ENCODE results near the gene GFRA4. TPM values are rescaled to one million over a fixed set of nuclear protein-coding genes. Genes with fewer than 3 reads are reported as not detected.

GFRA4 gene
- total RNA-seq, 1 experiment from 2014 or later = not detected

DNA sequence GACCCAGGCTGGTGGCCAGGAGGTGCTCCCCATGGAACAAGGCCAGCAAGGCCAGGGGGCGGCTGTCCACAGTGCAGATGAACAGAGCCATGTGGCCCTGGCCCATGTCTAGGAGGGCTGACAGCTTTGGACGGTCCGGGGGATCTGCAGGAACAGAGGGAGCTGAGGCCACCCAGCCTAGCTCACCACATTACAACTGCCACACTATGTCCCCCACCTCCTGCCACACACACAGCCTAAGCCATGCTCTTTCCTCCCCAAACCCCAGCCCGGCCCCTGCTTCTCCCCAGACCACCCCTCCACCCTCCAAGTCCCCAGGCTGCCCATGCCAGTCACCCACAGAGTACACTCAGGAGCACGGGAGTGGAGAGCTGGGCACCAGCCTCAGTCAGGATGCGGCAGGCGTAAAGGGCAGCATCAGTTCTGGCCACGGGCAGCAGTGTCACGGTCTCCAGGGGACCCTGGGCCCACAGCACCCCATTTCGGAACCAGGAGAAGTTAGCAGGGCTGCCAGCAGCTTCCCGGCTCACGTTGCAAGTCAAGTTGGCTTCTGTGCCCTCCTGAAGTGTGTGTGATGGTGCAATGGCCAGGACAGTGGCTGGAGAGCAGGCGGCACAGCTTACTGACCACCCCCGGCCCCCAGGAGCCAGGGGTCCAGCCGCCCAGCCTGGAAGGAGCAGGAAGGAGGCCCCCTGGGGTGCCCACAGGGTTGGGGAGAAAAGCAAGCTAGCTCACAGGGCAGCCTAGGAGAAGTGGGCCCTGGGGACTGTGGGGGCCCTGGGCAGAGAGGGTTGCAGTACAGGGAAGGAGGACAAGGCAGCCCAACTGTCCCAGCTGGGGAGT lies 33.8 kb upstream of the GFRA4 start:
- DNase-seq (ENCODE audit: low read depth) = no peak
- in situ Hi-C loops (cut with HindIII; ENCODE audit: low pct_unique_long_range_greater_than_20kb, low sequenced_read_pairs) = no loop called here

DNA sequence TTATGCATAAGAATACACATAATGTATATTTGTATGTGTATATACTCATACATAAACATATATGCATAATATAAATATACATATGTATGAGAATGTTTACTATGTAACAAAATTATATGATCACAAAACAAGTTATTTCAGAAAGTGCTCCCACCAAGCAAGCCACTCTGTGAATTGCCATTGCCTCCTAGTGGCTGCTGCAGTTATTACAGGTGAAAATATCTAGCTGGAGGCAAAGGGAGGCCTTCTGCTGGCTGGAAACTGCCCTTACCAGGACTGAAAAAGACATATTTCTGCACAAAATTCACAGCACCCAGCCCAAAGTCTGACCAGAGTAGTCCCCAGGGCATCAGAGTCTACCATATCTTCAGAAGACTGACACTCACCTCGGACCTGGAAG lies 33.0 kb upstream of the GFRA4 start:
- no peak for DNase-seq (ENCODE audit: low read depth)
- in situ Hi-C loops (cut with HindIII; ENCODE audit: low pct_unique_long_range_greater_than_20kb, low sequenced_read_pairs) = no loop called here

GRCh38 chr20:3694864-3695263 lies 31.7 kb upstream of the GFRA4 start:
- in situ Hi-C loops (cut with HindIII; ENCODE audit: low pct_unique_long_range_greater_than_20kb, low sequenced_read_pairs) = no loop called here
- DNase-seq (ENCODE audit: low read depth) = no peak

- in situ Hi-C loops (cut with HindIII; ENCODE audit: low pct_unique_long_range_greater_than_20kb, low sequenced_read_pairs) = no loop called here
- no peak for DNase-seq (ENCODE audit: low read depth)
Measured at GRCh38 chr20:3693376-3693775, 30.2 kb upstream of the GFRA4 start.

GRCh38 chr20:3692706-3693294 lies 29.6 kb upstream of the GFRA4 start:
- DNase-seq (ENCODE audit: low read depth) = no peak
- in situ Hi-C loops (cut with HindIII; ENCODE audit: low pct_unique_long_range_greater_than_20kb, low sequenced_read_pairs) = no loop called here

DNA sequence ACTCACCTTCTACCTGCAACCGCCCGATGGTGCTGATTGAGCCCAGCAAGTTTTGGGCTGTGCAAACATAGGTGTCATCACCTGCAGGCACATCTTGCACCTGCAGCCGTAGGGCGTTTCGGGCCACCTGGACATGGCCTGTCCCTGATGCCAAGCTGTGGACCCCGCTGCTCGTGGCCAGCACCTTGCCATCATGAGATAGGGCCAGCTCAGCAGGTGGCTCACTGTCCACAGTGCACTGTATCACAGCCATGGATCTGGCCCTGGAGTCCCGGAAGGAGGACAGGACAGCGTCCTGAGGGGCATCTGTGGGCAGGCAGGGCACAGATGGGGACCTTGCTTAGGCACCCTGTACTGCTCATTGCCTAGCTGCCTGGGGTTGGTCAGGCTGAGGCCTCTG lies 28.7 kb upstream of the GFRA4 start:
- in situ Hi-C loops (cut with HindIII; ENCODE audit: low pct_unique_long_range_greater_than_20kb, low sequenced_read_pairs) = no loop called here
- DNase-seq (ENCODE audit: low read depth) = no peak

DNA sequence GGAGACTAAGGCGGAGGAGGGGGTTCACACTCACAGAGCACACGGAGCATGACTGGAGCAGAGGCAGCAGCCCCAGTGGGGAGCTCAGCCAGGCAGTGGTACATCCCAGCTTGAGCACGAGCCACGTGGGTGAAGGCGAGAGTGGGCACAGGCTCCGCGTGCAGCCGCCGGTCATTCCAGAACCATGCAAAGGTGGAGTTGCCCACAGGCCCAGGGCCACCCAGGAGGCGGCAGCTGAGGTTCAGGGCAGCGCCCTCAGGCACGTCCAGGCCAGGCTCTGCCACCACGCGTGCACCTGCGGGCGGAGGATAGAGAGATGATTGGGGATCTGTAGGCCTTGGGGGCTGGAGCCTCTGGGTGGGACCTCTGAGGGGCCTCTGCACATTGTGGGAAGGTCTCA lies 28.1 kb upstream of the GFRA4 start:
- DNase-seq (ENCODE audit: low read depth) = no peak
- in situ Hi-C loops (cut with HindIII; ENCODE audit: low pct_unique_long_range_greater_than_20kb, low sequenced_read_pairs) = no loop called here

DNA sequence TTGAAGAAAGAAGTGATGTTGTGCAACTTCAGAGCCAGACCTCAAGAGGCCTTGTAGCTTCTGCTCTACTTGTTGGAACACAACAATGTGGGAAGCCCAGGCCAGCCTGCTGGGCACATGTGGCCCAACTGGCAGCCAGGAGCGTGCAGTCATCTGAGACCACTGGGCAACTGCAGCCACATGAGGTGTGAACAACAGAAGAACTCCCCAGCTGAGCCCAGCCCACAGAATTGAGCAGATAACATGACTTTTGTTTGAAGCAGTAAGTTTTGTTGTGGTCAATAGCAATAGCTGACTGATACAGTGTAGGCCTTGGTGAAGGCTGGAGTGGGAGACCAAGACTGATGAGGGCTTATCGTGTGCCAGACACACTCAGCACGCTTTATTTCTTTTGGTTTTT lies 27.2 kb upstream of the GFRA4 start:
- in situ Hi-C loops (cut with HindIII; ENCODE audit: low pct_unique_long_range_greater_than_20kb, low sequenced_read_pairs) = no loop called here
- no peak for DNase-seq (ENCODE audit: low read depth)

GRCh38 chr20:3689978-3690377 lies 26.8 kb upstream of the GFRA4 start:
- in situ Hi-C loops (cut with HindIII; ENCODE audit: low pct_unique_long_range_greater_than_20kb, low sequenced_read_pairs) = no loop called here
- no peak for DNase-seq (ENCODE audit: low read depth)

- in situ Hi-C loops (cut with HindIII; ENCODE audit: low pct_unique_long_range_greater_than_20kb, low sequenced_read_pairs) = no loop called here
- no peak for DNase-seq (ENCODE audit: low read depth)
Measured at GRCh38 chr20:3687655-3688054, 24.5 kb upstream of the GFRA4 start.

- DNase-seq (ENCODE audit: low read depth) = peak; percentile 23
- in situ Hi-C loops (cut with HindIII; ENCODE audit: low pct_unique_long_range_greater_than_20kb, low sequenced_read_pairs) = no loop called here
Measured at GRCh38 chr20:3686867-3687321, 23.7 kb upstream of the GFRA4 start.

- in situ Hi-C loops (cut with HindIII; ENCODE audit: low pct_unique_long_range_greater_than_20kb, low sequenced_read_pairs) = no loop called here
Measured at GRCh38 chr20:3686421-3686820, 23.2 kb upstream of the GFRA4 start.

DNA sequence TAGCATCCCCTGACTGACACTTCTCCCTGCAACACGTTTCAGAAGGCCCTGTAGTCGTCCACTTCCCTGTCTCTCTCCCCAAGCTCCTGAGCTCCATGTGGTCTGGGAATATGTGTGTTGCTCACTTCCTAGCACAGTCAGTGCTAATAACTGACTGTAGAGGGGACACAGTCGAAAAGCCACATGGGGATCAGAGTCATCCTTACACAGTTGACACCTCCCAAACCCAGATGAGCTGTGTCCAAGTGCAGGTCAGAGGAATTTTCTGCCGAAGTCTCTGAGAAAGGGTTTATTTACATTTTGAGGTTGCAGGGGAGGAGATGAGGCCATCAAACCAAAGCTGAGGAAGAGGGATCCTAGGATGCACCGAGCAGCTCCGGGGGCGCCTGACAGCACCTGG lies 22.1 kb upstream of the GFRA4 start:
- no peak for DNase-seq (ENCODE audit: low read depth)
- in situ Hi-C loops (cut with HindIII; ENCODE audit: low pct_unique_long_range_greater_than_20kb, low sequenced_read_pairs) = no loop called here

More at GRCh38 chr20:3686421-3686820, 23.2 kb upstream of the GFRA4 start:
- DNase-seq (ENCODE audit: low read depth) = no peak

DNA sequence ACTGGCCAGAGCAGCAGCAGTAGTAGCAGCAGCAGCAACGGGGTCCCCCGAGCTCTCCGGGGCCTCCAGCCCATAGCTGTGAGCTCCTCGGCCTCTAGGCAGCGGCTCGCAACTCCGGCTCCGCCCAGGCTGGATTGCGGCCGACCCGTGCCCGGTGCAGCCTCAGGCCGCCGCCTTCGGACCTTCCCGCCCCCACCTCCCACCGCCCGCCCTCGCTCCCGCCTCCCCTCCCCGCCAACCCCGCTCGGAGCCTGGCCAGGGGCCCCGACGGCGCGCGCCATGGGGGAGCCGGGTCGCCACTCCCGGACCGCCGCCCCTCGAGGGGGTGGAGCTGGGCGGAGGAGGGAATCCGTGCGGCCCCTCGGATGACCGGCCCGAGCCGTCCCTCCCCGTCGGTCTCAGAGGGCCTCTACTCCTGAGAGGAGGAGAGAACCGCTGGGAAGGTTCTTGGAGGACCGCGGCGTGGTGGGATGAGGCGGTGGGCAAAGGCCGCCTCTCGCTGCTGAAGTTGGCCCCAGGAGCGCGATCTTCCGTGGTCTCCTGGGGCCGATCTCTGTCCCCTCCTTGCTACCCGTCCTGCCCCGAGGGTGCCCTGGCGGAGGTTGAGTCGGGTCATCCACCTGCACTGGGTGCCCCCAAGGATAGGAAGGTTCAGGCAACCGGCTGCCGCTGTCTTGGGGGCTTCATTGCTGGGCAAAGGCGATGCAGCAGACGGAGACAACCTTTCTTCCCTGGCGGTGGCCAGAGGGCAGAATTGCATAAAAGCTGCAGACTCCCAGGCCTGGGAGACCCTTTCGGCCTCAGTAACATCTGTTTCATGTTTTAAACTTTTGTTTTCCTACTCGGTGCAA lies 19.0 kb upstream of the GFRA4 start, which contains the start of gene ADAM33:
TSS of gene ADAM33 (minus strand) at position 80 of the 851 bp plus-strand sequence. CDS start at position 74, 6 bp downstream.
- no peak for DNase-seq (ENCODE audit: low read depth)
- in situ Hi-C loops (cut with HindIII; ENCODE audit: low pct_unique_long_range_greater_than_20kb, low sequenced_read_pairs) = no loop called here

DNA sequence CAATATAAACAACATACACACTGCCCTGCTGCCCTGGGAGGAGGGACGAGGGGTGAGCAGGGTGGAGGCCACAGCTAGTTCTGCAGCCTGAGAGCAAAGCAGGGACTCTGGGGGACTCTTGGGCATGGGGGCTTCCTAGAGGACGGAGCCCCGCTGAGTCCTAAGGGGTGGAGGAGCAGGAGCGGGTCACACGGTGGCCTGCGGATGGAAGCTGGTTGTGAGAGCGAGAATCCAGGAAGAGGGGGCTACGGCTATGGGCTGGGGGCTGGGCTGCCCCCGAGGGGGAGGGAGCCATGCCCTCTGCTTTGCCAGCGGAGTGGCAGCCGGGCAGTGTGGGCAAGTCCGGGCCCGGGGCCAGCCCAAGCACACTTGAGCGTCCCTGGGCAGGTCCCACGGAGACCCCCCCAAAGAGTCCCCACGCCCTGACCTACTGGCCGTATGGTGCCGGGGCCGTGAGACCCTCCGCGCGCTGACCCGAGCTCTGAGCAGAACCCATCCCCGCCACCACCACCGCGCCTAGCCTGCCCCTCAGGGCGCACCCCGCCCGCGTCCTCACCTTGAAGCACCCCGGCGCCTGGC lies 18.2 kb upstream of the GFRA4 start:
- in situ Hi-C loops (cut with HindIII; ENCODE audit: low pct_unique_long_range_greater_than_20kb, low sequenced_read_pairs) = no loop called here
- DNase-seq (ENCODE audit: low read depth) = no peak

DNA sequence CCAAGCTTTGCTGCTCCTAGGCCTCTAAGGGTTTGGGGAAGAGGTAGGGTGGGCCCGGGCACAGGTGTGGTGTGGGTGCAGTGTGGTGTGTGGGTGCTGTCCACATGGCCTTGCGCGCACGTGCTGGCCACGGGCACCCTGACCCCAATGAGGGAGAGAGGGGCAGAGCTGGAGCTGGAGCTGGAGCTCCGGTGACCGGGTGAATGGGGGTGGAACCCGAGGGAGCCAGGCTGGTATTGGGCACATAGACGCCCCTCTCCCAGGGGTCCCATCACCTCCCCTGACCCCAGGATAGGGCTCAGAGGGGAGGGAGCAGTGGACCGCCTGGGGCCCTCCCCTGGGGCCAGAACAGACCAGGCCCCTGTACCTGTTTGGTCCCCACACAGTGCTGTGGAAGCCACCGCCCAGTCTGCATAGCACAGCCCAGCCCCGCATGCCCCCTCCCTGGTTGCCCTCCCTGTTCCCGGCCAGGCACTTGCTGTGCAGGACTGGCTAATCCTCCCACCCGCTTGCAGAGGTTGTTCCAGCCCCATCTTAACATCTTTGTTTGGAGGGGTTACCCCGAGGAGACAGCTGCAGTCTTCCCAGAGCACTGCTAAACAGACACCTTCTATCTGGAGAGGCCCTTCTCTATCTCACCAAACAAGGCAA lies 17.6 kb upstream of the GFRA4 start:
- no peak for DNase-seq (ENCODE audit: low read depth)
- in situ Hi-C loops (cut with HindIII; ENCODE audit: low pct_unique_long_range_greater_than_20kb, low sequenced_read_pairs) = no loop called here

DNA sequence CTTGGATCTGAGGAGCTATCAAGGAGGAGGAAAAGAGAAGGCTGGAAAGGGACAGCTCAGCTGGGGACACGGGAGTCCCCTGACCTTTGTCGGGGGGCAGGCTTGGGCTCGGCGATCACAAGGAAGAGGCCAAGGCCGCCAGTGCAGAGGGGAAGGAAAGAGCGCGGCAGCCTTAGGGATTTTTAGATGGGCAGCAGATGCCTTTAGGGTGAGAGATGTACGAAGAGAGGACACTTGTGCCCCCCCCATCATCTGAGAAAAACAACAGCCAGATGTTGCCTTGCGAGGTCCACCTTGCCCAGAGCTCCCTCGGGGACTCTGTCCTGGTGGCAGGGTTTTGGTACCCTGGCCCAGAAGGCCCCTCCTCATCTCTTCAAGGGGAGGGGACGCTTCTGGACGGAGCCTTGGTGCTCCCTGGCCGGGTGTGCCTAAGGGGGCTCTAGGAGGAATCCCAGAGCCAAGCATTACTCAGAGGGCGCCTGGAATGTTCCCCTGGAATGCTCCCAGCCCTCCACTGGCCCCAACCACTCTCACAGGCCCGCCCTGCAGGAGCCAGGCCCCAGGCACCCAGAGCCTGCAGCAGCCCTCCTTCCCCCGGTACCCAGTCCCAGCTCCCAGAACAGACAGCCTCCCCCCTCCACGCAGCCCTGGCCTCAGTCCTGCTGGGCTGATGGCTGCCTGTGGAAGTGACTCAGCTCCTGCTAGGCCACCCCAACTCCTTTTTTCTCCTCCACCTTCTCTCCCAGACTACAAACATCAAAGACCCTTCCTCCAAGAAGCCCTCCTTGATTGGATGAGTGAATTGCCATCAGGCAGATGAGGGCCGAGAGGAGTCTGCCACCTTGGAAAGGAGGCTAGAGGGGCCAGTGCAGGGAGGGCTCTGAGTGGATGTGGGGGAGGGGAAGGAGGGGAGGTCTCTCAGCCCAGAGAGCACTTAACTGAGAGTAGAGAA lies 16.8 kb upstream of the GFRA4 start:
- in situ Hi-C loops (cut with HindIII; ENCODE audit: low pct_unique_long_range_greater_than_20kb, low sequenced_read_pairs) = no loop called here
- no peak for DNase-seq (ENCODE audit: low read depth)
